ENCODE measurements around the gene PLK5. TPM values are rescaled to one million over a fixed set of nuclear protein-coding genes. Genes with fewer than 3 reads are reported as not detected.

PLK5 gene
- total RNA-seq, 4 donors from 2014 or later = not detected

DNA sequence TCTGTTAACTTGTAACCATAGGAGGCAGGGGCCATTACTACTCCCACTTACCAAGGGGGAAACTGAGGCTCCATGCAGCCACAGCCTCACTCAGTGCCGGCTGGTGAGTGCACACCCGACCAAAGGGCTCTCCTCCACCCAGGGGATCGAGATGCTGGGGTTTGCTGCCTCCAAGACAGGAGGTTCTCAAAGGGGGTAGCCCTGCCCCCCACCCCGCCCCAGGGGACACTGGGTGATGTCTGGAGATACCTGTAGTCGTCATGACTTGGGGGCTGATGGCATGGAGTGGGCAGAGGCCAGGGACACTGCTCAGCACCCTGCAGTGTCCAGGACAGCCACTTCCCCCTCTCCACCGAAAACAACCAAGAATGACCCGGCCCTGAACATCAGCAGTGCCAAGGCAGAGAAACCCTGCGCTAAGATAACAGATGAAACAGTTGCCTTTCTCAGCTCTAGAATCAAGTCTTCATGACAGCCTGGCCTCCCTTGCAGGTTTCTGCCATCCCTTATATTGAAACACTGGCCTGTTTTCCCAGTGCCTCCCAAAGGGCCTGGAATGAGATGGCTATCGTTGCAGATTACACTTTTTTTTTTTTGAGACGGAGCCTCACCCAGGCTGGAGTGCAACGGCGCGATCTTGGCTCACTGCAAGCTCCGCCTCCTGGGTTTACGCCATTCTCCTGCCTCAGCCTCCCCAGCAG lies 29.6 kb upstream of the PLK5 start:
- Histone ChIP-seq H3K36me3 (no peaks in the 10 kb centered on the region), H3K27me3 (peaks cover 42% of the 10 kb centered on the region), H3K27ac (no peak overlapping the region), H3K9me3 (no peaks in the 10 kb centered on the region), H3K4me1 (peaks cover 10 to 17% (median 15%) of the 10 kb centered on the region in 4 donors), H3K4me3 (no peak overlapping the region)
- intact Hi-C loops (cut with DNase I; ENCODE audit: low total_unique reads) = no loop called here
- no peak for DNase-seq
- 63% methylated on average over 15 of the region's 15 CpGs; no CpG with 5 or more reads in 1 of the 2 donors for whole genome bisulfite sequencing, 2 donors (ENCODE audit: low coverage in 1 of 2)
- TF ChIP-seq POLR2AphosphoS5 (IDR thresholded peaks at IDR 0.05) = no peak
- TF ChIP-seq, protein P1, sequence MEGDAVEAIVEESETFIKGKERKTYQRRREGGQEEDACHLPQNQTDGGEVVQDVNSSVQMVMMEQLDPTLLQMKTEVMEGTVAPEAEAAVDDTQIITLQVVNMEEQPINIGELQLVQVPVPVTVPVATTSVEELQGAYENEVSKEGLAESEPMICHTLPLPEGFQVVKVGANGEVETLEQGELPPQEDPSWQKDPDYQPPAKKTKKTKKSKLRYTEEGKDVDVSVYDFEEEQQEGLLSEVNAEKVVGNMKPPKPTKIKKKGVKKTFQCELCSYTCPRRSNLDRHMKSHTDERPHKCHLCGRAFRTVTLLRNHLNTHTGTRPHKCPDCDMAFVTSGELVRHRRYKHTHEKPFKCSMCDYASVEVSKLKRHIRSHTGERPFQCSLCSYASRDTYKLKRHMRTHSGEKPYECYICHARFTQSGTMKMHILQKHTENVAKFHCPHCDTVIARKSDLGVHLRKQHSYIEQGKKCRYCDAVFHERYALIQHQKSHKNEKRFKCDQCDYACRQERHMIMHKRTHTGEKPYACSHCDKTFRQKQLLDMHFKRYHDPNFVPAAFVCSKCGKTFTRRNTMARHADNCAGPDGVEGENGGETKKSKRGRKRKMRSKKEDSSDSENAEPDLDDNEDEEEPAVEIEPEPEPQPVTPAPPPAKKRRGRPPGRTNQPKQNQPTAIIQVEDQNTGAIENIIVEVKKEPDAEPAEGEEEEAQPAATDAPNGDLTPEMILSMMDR (IDR thresholded peaks at IDR 0.05) = no peak
- no peak for TF ChIP-seq POLR2A (IDR thresholded peaks at IDR 0.05)
- no peak for TF ChIP-seq EP300 (IDR thresholded peaks at IDR 0.05; ENCODE audit: low read depth)
- in situ Hi-C loops (cut with MboI; ENCODE audit: low pct_ligation_motif_present in 1 of 4, low pct_unique_long_range_greater_than_20kb in 1 of 4, low sequenced_read_pairs in 3 of 4) = no loop called here

DNA sequence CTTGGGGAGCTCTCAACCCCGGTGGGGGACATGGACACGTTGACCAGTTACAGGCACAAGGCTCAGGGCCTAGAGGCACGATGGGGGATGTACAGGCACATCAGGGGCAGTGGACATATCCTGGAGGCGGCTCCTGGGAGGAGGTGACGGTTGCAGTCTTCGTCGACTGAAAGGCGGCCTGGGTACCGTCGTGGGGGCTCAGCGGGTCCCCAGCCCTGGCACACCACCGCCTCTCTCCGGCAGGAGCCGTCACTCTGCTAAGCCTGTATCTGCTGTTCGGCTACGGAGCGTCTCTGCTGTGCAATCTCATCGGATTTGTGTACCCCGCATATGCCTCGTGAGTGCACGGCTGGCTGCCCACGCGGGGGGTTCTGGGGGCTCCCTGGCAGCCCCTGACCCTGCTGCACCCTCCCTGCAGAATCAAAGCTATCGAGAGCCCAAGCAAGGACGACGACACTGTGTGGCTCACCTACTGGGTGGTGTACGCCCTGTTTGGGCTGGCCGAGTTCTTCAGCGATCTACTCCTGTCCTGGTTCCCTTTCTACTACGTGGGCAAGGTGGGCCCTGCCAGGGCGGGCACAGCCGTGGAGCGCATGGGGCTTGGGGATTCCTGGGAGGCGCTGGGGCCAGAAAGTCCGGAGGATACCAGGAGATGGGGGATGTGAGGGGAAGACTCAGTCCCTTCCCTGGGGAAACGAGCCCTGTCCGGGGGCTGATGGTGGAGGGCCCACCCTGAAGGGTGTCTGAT lies 28.7 kb upstream of the PLK5 start:
- WGBS, 2 donors (ENCODE audit: low coverage in 1 of 2) = 86% methylated on average over 36 of the region's 37 CpGs; no CpG with 5 or more reads in 1 of the 2 donors
- no peaks in the 10 kb centered on the region for H3K9me3 ChIP-seq
- DNase-seq = no peak
- TF ChIP-seq, protein P1 (IDR thresholded peaks at IDR 0.05) = no peak
- no peak for TF ChIP-seq EP300 (IDR thresholded peaks at IDR 0.05; ENCODE audit: low read depth)
- no peak for TF ChIP-seq POLR2A (IDR thresholded peaks at IDR 0.05)
- TF ChIP-seq POLR2AphosphoS5 (IDR thresholded peaks at IDR 0.05) = no peak
- intact Hi-C loops (cut with DNase I; ENCODE audit: low total_unique reads) (no loop called here), in situ Hi-C loops (cut with MboI; ENCODE audit: low pct_ligation_motif_present in 1 of 4, low pct_unique_long_range_greater_than_20kb in 1 of 4, low sequenced_read_pairs in 3 of 4) (no loop called here)
- H3K36me3 ChIP-seq = no peaks in the 10 kb centered on the region
- H3K27me3 ChIP-seq = peaks cover 44% of the 10 kb centered on the region
- H3K4me3 ChIP-seq = no peak overlapping the region
- peaks cover 4 to 10% (median 7%) of the 10 kb centered on the region in 4 donors for H3K4me1 ChIP-seq
- H3K27ac ChIP-seq = no peak overlapping the region

DNA sequence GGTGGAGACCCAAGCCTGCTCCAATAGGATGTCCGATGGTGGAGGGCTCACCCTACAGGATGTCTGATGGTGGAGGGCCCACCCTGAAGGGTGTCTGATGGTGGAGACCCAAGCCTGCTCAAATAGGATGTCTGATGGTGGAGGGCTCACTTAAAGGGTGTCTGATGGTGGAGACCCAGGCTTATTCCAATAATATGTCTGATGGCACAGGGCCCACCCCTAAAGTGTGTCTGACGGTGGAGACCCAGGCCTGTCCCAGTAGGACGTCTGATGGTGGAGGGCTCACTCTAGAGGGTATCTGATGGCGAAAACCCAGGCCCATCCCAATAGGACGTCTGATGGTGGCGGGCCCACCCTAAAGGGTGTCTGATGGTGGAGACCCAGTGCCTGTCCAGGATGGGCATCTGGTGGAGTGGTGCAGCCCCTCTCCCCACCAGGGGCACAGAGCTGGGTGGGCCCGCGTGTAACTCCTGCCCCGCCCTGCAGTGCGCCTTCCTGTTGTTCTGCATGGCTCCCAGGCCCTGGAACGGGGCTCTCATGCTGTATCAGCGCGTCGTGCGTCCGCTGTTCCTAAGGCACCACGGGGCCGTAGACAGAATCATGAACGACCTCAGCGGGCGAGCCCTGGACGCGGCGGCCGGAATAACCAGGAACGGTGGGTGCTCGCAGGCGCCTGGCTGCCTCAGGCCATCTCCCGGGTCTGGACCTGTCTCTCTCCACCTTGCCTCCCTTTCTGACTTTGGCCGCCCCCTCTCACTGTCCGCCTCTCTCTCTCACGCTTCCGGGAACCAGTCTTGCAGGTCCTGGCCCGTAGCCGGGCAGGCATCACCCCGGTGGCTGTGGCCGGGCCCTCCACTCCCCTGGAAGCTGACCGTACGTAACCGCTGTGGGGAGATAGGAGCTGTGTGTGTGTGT lies 27.8 kb upstream of the PLK5 start:
- H3K27me3 ChIP-seq = peaks cover 47% of the 10 kb centered on the region
- no peak for DNase-seq
- WGBS, 2 donors (ENCODE audit: low coverage in 1 of 2) = 80% methylated on average over 31 of the region's 40 CpGs; no CpG with 5 or more reads in 1 of the 2 donors
- H3K4me1 ChIP-seq = peaks cover 4 to 9% (median 7%) of the 10 kb centered on the region in 4 donors
- in situ Hi-C loops (cut with MboI; ENCODE audit: low pct_ligation_motif_present in 1 of 4, low pct_unique_long_range_greater_than_20kb in 1 of 4, low sequenced_read_pairs in 3 of 4) = no loop called here
- H3K4me3 ChIP-seq = no peak overlapping the region
- TF ChIP-seq, protein P1 (IDR thresholded peaks at IDR 0.05) = no peak
- TF ChIP-seq EP300 (IDR thresholded peaks at IDR 0.05; ENCODE audit: low read depth) (no peak), POLR2AphosphoS5 (IDR thresholded peaks at IDR 0.05) (no peak), POLR2A (IDR thresholded peaks at IDR 0.05) (no peak)
- H3K9me3 ChIP-seq = no peaks in the 10 kb centered on the region
- no peak overlapping the region for H3K27ac ChIP-seq
- intact Hi-C loops (cut with DNase I; ENCODE audit: low total_unique reads) = no loop called here
- no peaks in the 10 kb centered on the region for H3K36me3 ChIP-seq

Measured in transverse colon (tissue), 4 donors.